AG04450 (cell line): Measurements from ENCODE around the gene LARGE1. TPM values are rescaled to one million over a fixed set of nuclear protein-coding genes. Genes with fewer than 3 reads are reported as not detected.

ENCODE experiments used
- CTCF ChIA-PET: fragments of 300-600, 350-600 bp; formaldehyde crosslinking; extraction: SDS; loops from one replicate; lab custom pipeline; 2022; ENCODE audit warnings: antibody characterized with exemption, inconsistent platforms; lab: Charles Lee
- POLR2A ChIA-PET: fragments of 350-600 bp; formaldehyde crosslinking; extraction: SDS; loops from one replicate; lab custom pipeline; 2021; ENCODE audit warnings: antibody characterized with exemption, inconsistent platforms; lab: Yijun Ruan, JAX
- DNase-seq: peaks from one replicate; pipeline ENCODE4 v3.0.0-alpha.2; 2011; ENCODE audit warnings: low read depth, low spot score
- H3K27ac ChIP-seq: one replicate; pipeline ENCODE4 v1.5.1; 2012; ENCODE audit warnings: low read depth, low read length, control low read depth
- H3K27me3 ChIP-seq: one replicate; pipeline ENCODE4 v1.6.0; 2012; ENCODE audit warnings: low read length; ENCODE audit not compliant: control insufficient read depth, insufficient read depth
- H3K4me3 ChIP-seq: 2 replicates; pipeline ENCODE4 v1.5.1; 2011; ENCODE audit warnings: mild to moderate bottlenecking, low read depth, low read length, control low read depth
- H3K9me3 ChIP-seq: 2 replicates; pipeline ENCODE4 v1.5.1; 2012; ENCODE audit warnings: low read length; ENCODE audit not compliant: control insufficient read depth, insufficient read depth
- CTCF ChIP-seq: IDR thresholded peaks from 2 replicates; pipeline ENCODE4 v1.5.1; 2011; ENCODE audit warnings: low read depth, low read length, control low read depth, inconsistent platforms
- polyA plus RNA-seq: library from polyadenylated mRNA; depleted of rRNA; stranded (reverse); fragments of >200 nt; gene quantifications from 2 replicates; pipeline ENCODE4 v1.2.3, GENCODE V29; 2011

Gene LARGE1
- polyA plus RNA-seq, 1 experiment = 8.4 TPM

- no peaks in the 10 kb centered on the region for H3K27me3 ChIP-seq
- H3K27ac ChIP-seq = no peak overlapping the region
- TF ChIP-seq CTCF = no peak
- ChIA-PET CTCF (no interaction called here), POLR2A (no interaction called here)
- H3K4me3 ChIP-seq = no peak overlapping the region
- DNase-seq = no peak
- H3K9me3 ChIP-seq = no peaks in the 10 kb centered on the region
Measured at GRCh38 chr22:33902073-33902472, 18.2 kb downstream of the LARGE1 start.

- TF ChIP-seq CTCF = no peak
- no peak overlapping the region for H3K27ac ChIP-seq
- no peaks in the 10 kb centered on the region for H3K27me3 ChIP-seq
- ChIA-PET POLR2A (no interaction called here), CTCF (no interaction called here)
- peaks cover 3% of the 10 kb centered on the region for H3K9me3 ChIP-seq
- H3K4me3 ChIP-seq = no peak overlapping the region
- no peak for DNase-seq
Measured at GRCh38 chr22:33898121-33898520, 22.2 kb downstream of the LARGE1 start.

DNA sequence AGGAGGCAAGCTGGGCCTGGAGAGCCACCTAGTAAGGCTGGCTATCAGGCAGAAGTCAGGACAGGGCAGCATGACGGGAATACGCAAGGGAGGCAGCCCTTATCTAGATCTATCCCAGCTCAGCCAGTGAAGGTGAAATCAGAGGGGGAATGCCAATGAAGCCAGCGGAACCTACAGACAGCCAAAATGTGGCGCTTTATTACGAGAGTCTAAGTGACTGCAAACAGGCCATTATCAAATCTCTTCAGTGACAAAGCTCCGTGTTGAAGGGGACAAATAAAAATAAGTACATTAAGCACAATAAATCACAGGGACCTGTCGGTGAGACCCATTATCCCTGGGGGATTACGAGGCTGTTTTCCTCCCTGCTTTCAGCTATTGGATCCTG lies 22.8 kb downstream of the LARGE1 start:
- POLR2A ChIA-PET = interaction anchor here (1.0 kb wide), 1 partner anchor 24 kb away, joined by 3 read pairs; no protein-coding TSS in a partner anchor
- Histone ChIP-seq H3K27me3 (no peaks in the 10 kb centered on the region), H3K27ac (no peak overlapping the region), H3K9me3 (peaks cover 3% of the 10 kb centered on the region), H3K4me3 (no peak overlapping the region)
- CTCF ChIA-PET = interaction anchor here (0.8 kb wide), 1 partner anchor 26 kb away, joined by 3 read pairs; no protein-coding TSS in a partner anchor
- DNase-seq = no peak
- TF ChIP-seq CTCF = no peak

DNA sequence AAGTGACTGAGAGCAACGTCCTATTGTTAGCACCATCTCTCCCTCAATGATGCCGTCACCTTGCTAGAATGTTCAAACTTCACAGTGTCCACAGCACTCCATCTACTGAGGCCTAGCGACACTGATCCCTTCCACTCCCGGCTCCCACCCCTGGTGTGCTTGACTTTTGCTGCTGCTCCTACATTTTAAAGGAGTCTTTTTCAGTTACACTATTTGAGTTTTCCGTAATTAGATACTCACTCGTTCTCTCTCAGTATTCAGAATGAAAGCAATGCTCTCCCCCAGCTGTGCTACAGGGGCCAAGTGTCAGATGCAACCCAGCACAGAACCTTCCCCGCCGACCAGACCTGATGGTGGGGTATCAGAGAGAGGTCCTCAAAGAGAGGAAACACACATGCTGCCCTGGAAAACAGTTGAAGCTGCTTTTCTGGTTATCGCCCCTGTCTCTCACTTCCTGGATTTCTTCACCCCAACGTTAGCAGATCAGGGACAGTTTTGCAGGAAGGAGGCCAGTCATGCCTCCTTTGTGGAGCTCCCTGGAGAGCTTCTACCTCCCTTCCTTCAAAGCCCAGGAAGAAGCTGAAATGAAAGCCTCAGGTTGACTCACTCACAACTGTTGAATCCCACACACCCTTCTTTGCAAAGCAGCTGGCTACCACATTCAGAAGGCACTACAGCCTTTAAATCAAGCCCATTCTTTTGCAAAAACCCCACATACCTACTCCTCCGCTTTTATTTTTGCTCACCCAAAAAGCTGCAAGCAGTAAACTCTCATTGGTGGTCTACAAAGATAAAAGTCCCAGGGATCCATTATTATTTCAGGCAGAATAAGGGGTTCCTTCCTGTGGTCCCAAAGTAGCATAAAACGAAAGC lies 23.5 kb downstream of the LARGE1 start:
- Histone ChIP-seq H3K9me3 (peaks cover 3% of the 10 kb centered on the region), H3K27ac (peak overlapping the region; percentile 22), H3K27me3 (no peaks in the 10 kb centered on the region), H3K4me3 (no peak overlapping the region)
- CTCF ChIA-PET = interaction anchor here (0.8 kb wide), 1 partner anchor 27 kb away, joined by 3 read pairs; no protein-coding TSS in a partner anchor
- no peak for DNase-seq
- POLR2A ChIA-PET = interaction anchor here (1.0 kb wide), 1 partner anchor 25 kb away, joined by 3 read pairs; no protein-coding TSS in a partner anchor
- no peak for TF ChIP-seq CTCF

DNA sequence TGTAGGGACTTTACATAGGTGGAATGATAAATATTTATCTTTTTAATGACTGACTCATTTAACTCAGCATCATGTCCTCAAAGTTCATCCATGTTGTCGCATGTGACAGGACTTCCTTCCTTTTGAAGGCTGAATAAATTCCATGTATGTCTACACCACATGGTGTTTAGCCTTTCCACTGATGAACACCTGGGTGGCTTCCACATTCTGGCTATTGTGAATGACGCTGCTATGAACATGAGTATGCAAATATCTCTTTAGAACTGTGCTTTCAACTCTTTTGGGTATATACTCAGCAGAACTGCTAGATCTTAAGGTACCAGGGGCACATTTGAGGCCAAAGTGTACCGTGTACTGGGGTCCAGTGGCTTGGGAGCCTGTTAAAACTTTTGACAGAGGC lies 24.1 kb downstream of the LARGE1 start:
- Histone ChIP-seq H3K27ac (no peak overlapping the region), H3K9me3 (peaks cover 3% of the 10 kb centered on the region), H3K4me3 (no peak overlapping the region), H3K27me3 (no peaks in the 10 kb centered on the region)
- ChIA-PET POLR2A (no interaction called here), CTCF (no interaction called here)
- DNase-seq = no peak
- TF ChIP-seq CTCF = no peak
